NOMO-1 treated with DMSO at 0.1 percent for 48 hours (cell line): ENCODE data around the gene ANKRD34A.
A peak's percentile ranks its signal among the peaks of the same experiment; 100 is the strongest.
"Not testable (repeated sequence)": the region's sequence is repeated elsewhere in the genome, so short reads cannot be mapped to it uniquely, and the experiment has no call there.

ENCODE experiments used
- DNase-seq: peaks from one replicate; lab custom pipeline; 2025; ENCODE audit not compliant: unreplicated experiment; lab: John Stamatoyannopoulos, UW

ANKRD34A gene

GRCh38 chr1:145949219-145949618 is 15.2 kb downstream of the ANKRD34A start:
- DNase-seq = no peak

- DNase-seq = no peak
These were observed 16.8 kb downstream of the ANKRD34A start for GRCh38 chr1:145947551-145947950.

- DNase-seq = no peak
These were observed 17.8 kb downstream of the ANKRD34A start for GRCh38 chr1:145946477-145946986.

GRCh38 chr1:145944532-145944931 is 19.8 kb downstream of the ANKRD34A start:
- DNase-seq = no peak

- no peak for DNase-seq
These were observed 21.5 kb downstream of the ANKRD34A start for GRCh38 chr1:145942871-145943270.

GRCh38 chr1:145942405-145942804 is 22.0 kb downstream of the ANKRD34A start:
- no peak for DNase-seq

GRCh38 chr1:145937436-145937835 is 26.9 kb downstream of the ANKRD34A start:
- no peak for DNase-seq

- no peak for DNase-seq
These were observed 28.1 kb downstream of the ANKRD34A start for GRCh38 chr1:145936247-145936646.

GRCh38 chr1:145935708-145936107 is 28.7 kb downstream of the ANKRD34A start:
- no peak for DNase-seq

- peak; percentile 63 for DNase-seq
These were observed 31.8 kb downstream of the ANKRD34A start for GRCh38 chr1:145932522-145933009.

- DNase-seq = no peak
These were observed 36.3 kb downstream of the ANKRD34A start for GRCh38 chr1:145927916-145928643.

- peak; percentile 99 for DNase-seq
These were observed 37.1 kb downstream of the ANKRD34A start, which contains the start of gene RBM8A for GRCh38 chr1:145927063-145927886. Gene RBM8A, minus strand, starts transcription at chr1:145927484. Its CDS starts 58 bp downstream, at chr1:145927426.

GRCh38 chr1:145926686-145927062 is 37.7 kb downstream of the ANKRD34A start:
- no peak for DNase-seq

GRCh38 chr1:145922266-145922665 is 42.1 kb downstream of the ANKRD34A start:
- DNase-seq = peak; percentile 7

- not testable (repeated sequence) for DNase-seq
These were observed 44.1 kb downstream of the ANKRD34A start for GRCh38 chr1:145920297-145920696.

- peak; percentile 21 for DNase-seq
These were observed 45.1 kb downstream of the ANKRD34A start for GRCh38 chr1:145918992-145919939.

GRCh38 chr1:145918144-145918991 is 46.0 kb downstream of the ANKRD34A start, which contains the start of gene PEX11B:
Gene PEX11B, minus strand, starts transcription at chr1:145918717. Its CDS starts 29 bp downstream, at chr1:145918688.
- DNase-seq = peak; percentile 95

- DNase-seq = no peak
These were observed 46.8 kb downstream of the ANKRD34A start for GRCh38 chr1:145917595-145917994.

- no peak for DNase-seq
These were observed 47.6 kb downstream of the ANKRD34A start for GRCh38 chr1:145916745-145917144.
